Heart left ventricle (tissue), 16 donors: ENCODE results near the gene SRRT. TPM values are rescaled to one million over a fixed set of nuclear protein-coding genes. Genes with fewer than 3 reads are reported as not detected.

Source experiments
- ATAC-seq, 4 donors: fragments of 200-7000 bp; cut with Tn5 transposase; one replicate each; pipeline ENCODE4 v1.9.1; 2020 to 2022; ENCODE audit warnings: moderate library complexity in 4 of 4, mild to moderate bottlenecking in 3 of 4, moderate number of reproducible peaks in 1 of 4
- DNase-seq, 5 donors: peaks; one replicate each; pipeline ENCODE4 v3.0.0-alpha.2; 2020
- H3K27ac ChIP-seq, 12 donors: fragments of 200-600 bp; sonication (generic) in 4 of 12; one replicate each; pipeline versions ENCODE4 v1.5.0 to v1.8.0; 2016 to 2022; ENCODE audit warnings: mild to moderate bottlenecking in 2 of 12
- H3K27me3 ChIP-seq, 9 donors: fragments of 200-600 bp; sonication (generic) in 2 of 9; one replicate each; pipeline versions ENCODE4 v1.5.1 to v1.8.0; 2016 to 2022; ENCODE audit warnings: mild to moderate bottlenecking in 3 of 9
- H3K36me3 ChIP-seq, 9 donors: fragments of 200-600 bp; sonication (generic) in 2 of 9; one replicate each; pipeline versions ENCODE4 v1.5.0 to v1.8.0; 2018 to 2022; ENCODE audit warnings: mild to moderate bottlenecking in 2 of 9
- H3K4me1 ChIP-seq, 12 donors: fragments of 200-600 bp; sonication (generic) in 4 of 12; one replicate each; pipeline versions ENCODE4 v1.5.0 to v1.8.0; 2016 to 2022; ENCODE audit warnings: mild to moderate bottlenecking in 3 of 12
- H3K4me3 ChIP-seq, 12 donors: fragments of 200-600 bp; sonication (generic) in 4 of 12; one replicate each; pipeline versions ENCODE4 v1.5.0 to v1.8.0; 2017 to 2022; ENCODE audit warnings: mild to moderate bottlenecking in 9 of 12, moderate library complexity in 4 of 12
- H3K9me3 ChIP-seq, 12 donors: fragments of 200-600 bp; sonication (generic) in 4 of 12; one replicate each; pipeline versions ENCODE4 v1.5.0 to v1.8.0; 2016 to 2022; ENCODE audit warnings: mild to moderate bottlenecking in 1 of 12
- CTCF ChIP-seq, 12 donors: fragments of 200-600 bp; sonication (generic) in 4 of 12; IDR thresholded peaks; one replicate each; pipeline versions ENCODE4 v1.5.0 to v1.8.0; 2018 to 2022; ENCODE audit warnings: antibody characterized with exemption in 12 of 12, mild to moderate bottlenecking in 5 of 12
- POLR2A ChIP-seq, 2 donors: fragments of 450-650 bp; IDR thresholded peaks; one replicate each; pipeline ENCODE4 v1.6.1; 2017; ENCODE audit warnings: antibody characterized with exemption in 2 of 2, mild to moderate bottlenecking in 2 of 2, moderate library complexity in 2 of 2
- WGBS, 4 donors: extraction: QIAGEN DNeasy Blood & Tissue Kit in 2 of 4; methylation state at CpG; one replicate each; pipeline versions ENCODE4 v1.1.5 to v1.1.7; 2013 to 2018; 5-methylcytosine and 5-hydroxymethylcytosine counted together
- intact Hi-C, 10 donors: fragments of 100-400 bp; cut with DNase I; formaldehyde crosslinking; loops; one replicate each; pipeline versions ENCODE4 v1.11.1 to v1.14.2; 2022
- polyA plus RNA-seq, 2 donors: library from polyadenylated mRNA; stranded (reverse); fragments of 200-250 nt; gene quantifications; one replicate each; pipeline ENCODE4 v1.2.3, GENCODE V29; 2013
- total RNA-seq, 9 donors: library from RNA; depleted of rRNA in 2 of 9; stranded (reverse); fragments of >200 nt in 2 of 9; fragmentation: NEBNext Ultra II Directional in 3 of 9; extraction: Animal tissue kit (Norgen Biotek cat#: 25700) in 3 of 9; gene quantifications; one replicate each; pipeline versions ENCODE4 v1.1.0 to v1.2.4, GENCODE V29; 2016 to 2023
- donor health status: ischemic (EF 13 %, LVEDD 7.1; RV severe dilation, severe dysfunction).
- donor health status: healthy with polysubstance abuse.
- donor health status: DM: no; HTN: yes; CAD: no.
- donor health status: DM: no; HTN: no; CAD: no.
- donor health status: ischemic (EF 25% LVEDD 6.9; RV normal size, moderate dysfunction).
- donor health status: ischemic (EF 25% LVEDD 5.7; RV mildly dilated, moderate dysfunction).
- donor health status: healthy.
- donor health status: DM: yes; HTN: yes; CAD: no.
- donor health status: ischemic (EF 35%, LVEDD 5.7; RV mildly dilated, moderate dysfunction).
- donor health status: nonischemic (EF 11% LVEDD 7.7; RV severe dilation, severe dysfunction).
- donor health status: DM: yes; HTN: yes; CAD: no.
- donor health status: PGD.
- donor health status: ischemic (EF 29% LVEDD 5.4; RV normal size, mild dysfunction).
- donor health status: nonischemic (EF 23%, LVEDD 6.1; RV moderate dilation, normal function).

The SRRT gene
- total and polyA plus RNA-seq, 11 donors: 31.0 to 62.2 (median 49.5) TPM

GRCh38 chr7:100825751-100826513 is 49.0 kb upstream of the SRRT start:
- TF ChIP-seq CTCF (IDR thresholded peaks at IDR 0.05): peak in 5 of 12 donors; percentile 9 to 33 (median 18)
- no peak for TF ChIP-seq POLR2A (IDR thresholded peaks at IDR 0.05)
- ATAC-seq (no peak), DNase-seq (no peak)
- peaks cover 0 to 43% (median 13%) of the 10 kb centered on the region in 12 donors for H3K4me1 ChIP-seq
- peak overlapping the region; percentile 61 to 86 (median 70) for H3K4me3 ChIP-seq
- no peaks in the 10 kb centered on the region for H3K9me3 ChIP-seq
- H3K27ac ChIP-seq: peak overlapping the region; percentile 75 to 94 (median 86)
- 27 to 33% (median 29%) methylated on average over 17 of the region's 17 CpGs for WGBS, 4 donors
- H3K36me3 ChIP-seq: peaks cover 0 to 34% (median 28%) of the 10 kb centered on the region in 9 donors
- peaks cover 0 to 28% (median 4%) of the 10 kb centered on the region in 9 donors for H3K27me3 ChIP-seq
- intact Hi-C loops: loop anchor here in 3 of 10 donors (2.0 kb wide), 2 partner anchors 23 to 27 kb away; partner anchors contain the start of gene SLC12A9 (in 1 of the 3)

DNA sequence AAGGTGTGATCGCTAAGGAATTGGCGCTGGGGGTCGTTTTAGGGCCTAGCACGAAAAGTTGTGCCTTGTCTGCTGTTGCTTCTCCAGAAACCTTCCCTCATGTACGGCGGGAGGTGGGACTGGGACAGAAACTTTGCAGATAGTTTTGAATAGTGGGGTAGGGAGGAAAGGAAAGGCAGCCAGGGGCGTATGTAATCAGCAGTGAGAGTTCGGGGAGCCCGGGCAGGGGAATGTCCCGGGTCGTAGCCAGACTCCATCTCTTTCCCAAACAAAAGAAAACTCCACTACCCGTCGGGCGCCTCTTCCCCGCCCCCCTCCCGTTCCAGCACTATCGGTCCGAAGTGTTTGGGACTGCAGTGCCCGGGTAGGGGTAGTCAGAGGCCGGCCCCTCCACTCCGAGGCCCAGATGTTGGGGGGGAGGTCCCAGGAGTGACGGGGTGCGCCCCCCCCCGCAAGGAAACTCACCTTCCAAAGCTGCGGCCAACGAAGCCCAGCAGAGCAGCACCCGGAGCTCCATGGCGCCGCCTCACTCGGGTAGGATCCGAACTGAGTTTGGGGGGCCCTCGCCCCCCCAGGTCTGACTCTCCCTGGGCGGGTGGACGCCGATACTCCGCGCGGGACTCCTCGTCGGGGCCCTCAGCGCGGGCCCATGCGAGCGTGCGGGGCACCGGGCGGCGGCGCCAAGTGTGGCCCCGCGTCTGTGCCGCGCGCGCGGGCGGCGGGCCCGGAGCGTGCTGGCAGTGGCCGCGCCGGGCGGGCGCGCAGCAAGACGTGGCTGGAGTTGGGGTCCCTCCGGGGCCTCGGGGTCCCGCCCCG is 48.2 kb upstream of the SRRT start:
- no peak for TF ChIP-seq CTCF (IDR thresholded peaks at IDR 0.05)
- no peak for TF ChIP-seq POLR2A (IDR thresholded peaks at IDR 0.05)
- Histone ChIP-seq H3K36me3 (peaks cover 0 to 26% (median 22%) of the 10 kb centered on the region in 9 donors), H3K9me3 (no peaks in the 10 kb centered on the region), H3K27me3 (peaks cover 0 to 28% (median 4%) of the 10 kb centered on the region in 9 donors), H3K27ac (peak overlapping the region; percentile 75 to 94 (median 86)), H3K4me3 (peak overlapping the region; percentile 61 to 86 (median 70)), H3K4me1 (peaks cover 0 to 43% (median 13%) of the 10 kb centered on the region in 12 donors)
- WGBS, 4 donors: 1 to 2% (median 1%) methylated on average over 16 to 71 of the region's 71 CpGs
- peak in 1 of 4 donors; percentile 7 for ATAC-seq
- intact Hi-C loops: loop anchor here in 3 of 10 donors (1.0 to 2.0 kb wide), 3 partner anchors 24 to 26 kb away; partner anchors contain the start of gene SLC12A9 (in 2 of the 3)
- no peak for DNase-seq

GRCh38 chr7:100827330-100828226 is 47.3 kb upstream of the SRRT start, which contains the start of gene EPHB4:
Gene EPHB4, minus strand, starts transcription at chr7:100827523. Its CDS starts 493 bp downstream, at chr7:100827030.
- H3K36me3 ChIP-seq: peaks cover 0 to 17% (median 14%) of the 10 kb centered on the region in 9 donors
- intact Hi-C loops: loop anchor here in 3 of 10 donors (1.0 to 2.0 kb wide), 4 partner anchors 9 to 25 kb away; partner anchors contain the start of gene SLC12A9 (in 2 of the 3)
- H3K27me3 ChIP-seq: peaks cover 0 to 28% (median 4%) of the 10 kb centered on the region in 9 donors
- H3K4me3 ChIP-seq: peak within 1 kb of the TSS; percentile 61 to 86 (median 70)
- ATAC-seq (peak; percentile 52 to 80 (median 72)), DNase-seq (peak; percentile 85 to 88 (median 88))
- peak within 1 kb of the TSS; percentile 75 to 94 (median 86) for H3K27ac ChIP-seq
- peak in 7 of 12 donors; percentile 20 to 55 (median 34) for TF ChIP-seq CTCF (IDR thresholded peaks at IDR 0.05)
- peak in 1 of 2 donors; percentile 45 for TF ChIP-seq POLR2A (IDR thresholded peaks at IDR 0.05)
- 1% methylated on average over 21 to 80 of the region's 80 CpGs for WGBS, 4 donors
- H3K9me3 ChIP-seq: no peaks in the 10 kb centered on the region
- peaks cover 0 to 43% (median 13%) of the 10 kb centered on the region in 12 donors for H3K4me1 ChIP-seq
